Esophagus muscularis mucosa (tissue), 3 donors: Measurements from ENCODE around the gene KTI12.

Experiments
- POLR2AphosphoS5 ChIP-seq, 2 donors: sonication (generic); formaldehyde crosslinking; IDR thresholded peaks; one replicate each; pipeline ENCODE4 v1.6.1; 2017; ENCODE audit warnings: antibody characterized with exemption in 2 of 2
- TF ChIP-seq, protein P1 (sequence below), 3 experiments: fragments of 200-600 bp in 2 of 3; fragments of 450-650 bp in 1 of 3; sonication (generic) in 2 of 3; IDR thresholded peaks; one replicate each; pipeline ENCODE4 v1.5.1; 2017 to 2019; ENCODE audit warnings: antibody characterized with exemption in 3 of 3, mild to moderate bottlenecking in 2 of 3, moderate library complexity in 1 of 3

GRCh38 chr1:52034050-52034384 lies 407 bp upstream of the KTI12 start:
- TF ChIP-seq, protein P1, sequence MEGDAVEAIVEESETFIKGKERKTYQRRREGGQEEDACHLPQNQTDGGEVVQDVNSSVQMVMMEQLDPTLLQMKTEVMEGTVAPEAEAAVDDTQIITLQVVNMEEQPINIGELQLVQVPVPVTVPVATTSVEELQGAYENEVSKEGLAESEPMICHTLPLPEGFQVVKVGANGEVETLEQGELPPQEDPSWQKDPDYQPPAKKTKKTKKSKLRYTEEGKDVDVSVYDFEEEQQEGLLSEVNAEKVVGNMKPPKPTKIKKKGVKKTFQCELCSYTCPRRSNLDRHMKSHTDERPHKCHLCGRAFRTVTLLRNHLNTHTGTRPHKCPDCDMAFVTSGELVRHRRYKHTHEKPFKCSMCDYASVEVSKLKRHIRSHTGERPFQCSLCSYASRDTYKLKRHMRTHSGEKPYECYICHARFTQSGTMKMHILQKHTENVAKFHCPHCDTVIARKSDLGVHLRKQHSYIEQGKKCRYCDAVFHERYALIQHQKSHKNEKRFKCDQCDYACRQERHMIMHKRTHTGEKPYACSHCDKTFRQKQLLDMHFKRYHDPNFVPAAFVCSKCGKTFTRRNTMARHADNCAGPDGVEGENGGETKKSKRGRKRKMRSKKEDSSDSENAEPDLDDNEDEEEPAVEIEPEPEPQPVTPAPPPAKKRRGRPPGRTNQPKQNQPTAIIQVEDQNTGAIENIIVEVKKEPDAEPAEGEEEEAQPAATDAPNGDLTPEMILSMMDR (IDR thresholded peaks at IDR 0.05) = no peak
- TF ChIP-seq POLR2AphosphoS5 (IDR thresholded peaks at IDR 0.05) = no peak
